GM19328 (cell line): ENCODE measurements around the gene NUMB.

ENCODE experiments used
- ATAC-seq: cut with Tn5 transposase; IDR thresholded peaks from one replicate; pipeline ENCODE4 v1.9.1; 2021; ENCODE audit warnings: mild to moderate bottlenecking, moderate library complexity; ENCODE audit not compliant: unreplicated experiment

NUMB gene

GRCh38 chr14:73249564-73250316 is 208.6 kb downstream of the NUMB start:
- no peak for ATAC-seq

GRCh38 chr14:73249108-73249507 is 209.2 kb downstream of the NUMB start:
- ATAC-seq = no peak

GRCh38 chr14:73248108-73248868 is 210.1 kb downstream of the NUMB start:
- ATAC-seq = no peak

- ATAC-seq = no peak
Observed at GRCh38 chr14:73246387-73247150, 211.8 kb downstream of the NUMB start.

GRCh38 chr14:73245480-73246325 is 212.6 kb downstream of the NUMB start:
- no peak for ATAC-seq

- ATAC-seq = no peak
Observed at GRCh38 chr14:73244541-73245290, 213.6 kb downstream of the NUMB start.

- no peak for ATAC-seq
Observed at GRCh38 chr14:73243748-73244147, 214.6 kb downstream of the NUMB start.

- no peak for ATAC-seq
Observed at GRCh38 chr14:73243341-73243740, 215.0 kb downstream of the NUMB start.

- no peak for ATAC-seq
Observed at GRCh38 chr14:73242357-73242901, 215.9 kb downstream of the NUMB start.

- no peak for ATAC-seq
Observed at GRCh38 chr14:73241481-73242165, 216.7 kb downstream of the NUMB start.

- no peak for ATAC-seq
Observed at GRCh38 chr14:73240816-73241480, 217.4 kb downstream of the NUMB start.

GRCh38 chr14:73239393-73240241 is 218.7 kb downstream of the NUMB start:
- ATAC-seq = no peak

- ATAC-seq = no peak
Observed at GRCh38 chr14:73238941-73239340, 219.4 kb downstream of the NUMB start.

GRCh38 chr14:73238424-73238852 is 219.9 kb downstream of the NUMB start:
- ATAC-seq = no peak

GRCh38 chr14:73237786-73238423 is 220.4 kb downstream of the NUMB start:
- ATAC-seq = no peak

- no peak for ATAC-seq
Observed at GRCh38 chr14:73237219-73237785, 221.0 kb downstream of the NUMB start, which contains the start of gene PAPLN. Gene PAPLN (plus strand): TSS chr14:73237506. CDS start chr14:73239779, 2,273 bp downstream.
